Fibroblast of skin of abdomen (primary cell): ENCODE data around the gene STAT3.

Experiments
- DNase-seq: peaks from one replicate; pipeline ENCODE4 v3.0.0-alpha.2; 2013

Gene STAT3

DNA sequence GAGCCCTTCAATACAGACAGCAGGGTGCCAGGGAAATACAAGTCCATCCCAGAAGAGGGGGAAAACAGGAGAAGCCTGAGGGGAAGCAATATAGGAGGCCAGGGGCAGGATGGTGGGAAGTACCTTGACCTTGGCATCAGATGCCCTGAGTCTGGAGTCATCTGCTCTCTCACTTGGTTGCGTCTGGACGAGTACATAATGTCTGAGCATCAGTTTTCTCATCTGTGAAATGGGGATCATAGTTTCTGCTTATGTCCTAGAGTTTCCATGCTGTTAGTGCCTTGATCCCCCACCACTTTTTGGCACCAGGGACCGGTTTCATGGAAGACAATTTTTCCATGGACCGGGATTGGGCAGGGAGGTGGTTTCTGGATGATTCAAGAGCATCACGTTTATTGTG is 97.7 kb downstream of the STAT3 start:
- DNase-seq, result no peak

DNA sequence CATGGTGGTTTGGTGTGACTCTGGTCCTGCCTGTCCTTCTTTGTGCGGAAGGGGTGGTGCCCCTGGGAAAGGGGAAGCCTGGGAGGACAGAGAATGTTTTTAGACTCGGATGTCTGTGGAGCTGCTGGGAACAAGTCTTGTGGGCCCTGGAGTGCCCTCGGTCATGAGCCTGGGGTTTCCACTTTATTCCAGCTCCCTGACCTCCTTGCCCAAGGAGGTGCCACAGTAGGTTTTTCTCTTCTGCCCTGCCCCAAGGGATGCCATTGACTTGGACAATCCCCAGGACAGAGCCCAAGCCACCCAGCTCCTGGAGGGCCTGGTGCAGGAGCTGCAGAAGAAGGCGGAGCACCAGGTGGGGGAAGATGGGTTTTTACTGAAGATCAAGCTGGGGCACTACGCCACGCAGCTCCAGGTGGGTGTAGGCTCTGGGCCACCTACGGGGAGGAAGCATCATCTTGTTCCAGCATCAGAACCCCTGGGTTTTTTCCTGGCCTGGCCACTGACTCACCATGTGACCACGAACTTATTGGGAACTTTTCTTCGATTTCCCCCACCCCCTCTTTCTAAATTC is 98.5 kb downstream of the STAT3 start:
- no peak for DNase-seq

DNA sequence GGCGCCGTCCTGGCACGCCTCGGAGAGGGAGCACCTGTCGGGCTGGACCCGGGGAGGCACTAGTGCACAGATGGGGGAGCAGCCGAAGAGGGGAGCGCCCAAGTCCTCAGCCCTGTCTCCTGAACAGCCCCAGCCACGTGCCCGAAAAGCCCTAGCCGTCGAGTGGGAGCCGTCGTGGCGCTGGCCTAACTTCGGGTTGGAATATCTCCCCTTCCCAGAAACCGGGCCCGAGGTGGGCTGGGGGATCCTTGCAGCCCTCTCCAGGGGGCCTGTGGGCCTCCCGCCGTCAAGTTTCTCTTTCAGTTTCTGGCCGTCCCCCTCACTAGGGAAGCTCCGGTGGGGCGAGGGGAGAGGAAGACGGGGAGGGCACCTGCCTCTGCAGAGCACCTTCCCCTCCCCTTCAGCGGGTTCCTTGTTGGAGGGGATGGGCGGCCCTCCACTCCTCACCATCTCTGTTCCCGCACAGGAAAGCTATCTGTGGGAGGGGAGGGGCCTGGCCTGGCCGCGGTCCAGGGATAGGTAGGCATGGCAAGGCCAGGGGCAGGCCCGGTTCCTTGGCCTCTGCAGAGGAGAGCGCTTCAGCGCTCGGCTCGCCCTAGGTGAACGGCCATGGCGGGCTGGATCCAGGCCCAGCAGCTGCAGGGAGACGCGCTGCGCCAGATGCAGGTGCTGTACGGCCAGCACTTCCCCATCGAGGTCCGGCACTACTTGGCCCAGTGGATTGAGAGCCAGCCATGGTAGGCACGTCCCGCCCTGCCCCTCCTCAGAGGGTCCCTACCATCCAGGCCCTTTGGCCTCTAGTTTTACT is 99.2 kb downstream of the STAT3 start:
- DNase-seq, result no peak

DNA sequence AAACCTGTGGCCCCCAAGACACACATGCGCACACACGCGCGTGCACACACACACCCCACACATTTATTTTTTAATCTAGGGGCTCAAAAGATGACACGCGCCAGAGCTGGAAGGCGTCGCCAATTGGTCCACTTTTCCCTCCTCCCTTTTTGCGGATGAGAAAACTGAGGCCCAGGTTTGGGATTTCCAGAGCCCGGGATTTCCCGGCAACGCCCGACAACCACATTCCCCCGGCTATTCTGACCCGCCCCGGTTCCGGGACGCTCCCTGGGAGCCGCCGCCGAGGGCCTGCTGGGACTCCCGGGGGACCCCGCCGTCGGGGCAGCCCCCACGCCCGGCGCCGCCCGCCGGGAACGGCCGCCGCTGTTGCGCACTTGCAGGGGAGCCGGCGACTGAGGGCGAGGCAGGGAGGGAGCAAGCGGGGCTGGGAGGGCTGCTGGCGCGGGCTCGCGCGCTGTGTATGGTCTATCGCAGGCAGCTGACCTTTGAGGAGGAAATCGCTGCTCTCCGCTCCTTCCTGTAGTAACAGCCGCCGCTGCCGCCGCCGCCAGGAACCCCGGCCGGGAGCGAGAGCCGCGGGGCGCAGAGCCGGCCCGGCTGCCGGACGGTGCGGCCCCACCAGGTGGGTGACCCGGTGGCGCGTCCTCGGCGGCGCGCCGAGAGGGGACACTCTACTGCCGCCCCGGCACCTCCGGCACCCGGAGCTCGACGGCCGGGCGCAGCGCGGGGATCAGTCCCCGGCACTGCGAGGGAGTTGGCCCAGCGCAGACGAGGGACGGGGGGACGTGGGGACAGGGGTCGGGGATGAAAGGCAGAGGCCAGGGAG is 100.1 kb downstream of the STAT3 start, which contains the start of gene STAT5A:
Gene STAT5A (plus strand): TSS at position 522 of the 826 bp plus-strand sequence. CDS start 914 bp downstream, outside the sequence.
- DNase-seq, result peak; percentile 70

DNA sequence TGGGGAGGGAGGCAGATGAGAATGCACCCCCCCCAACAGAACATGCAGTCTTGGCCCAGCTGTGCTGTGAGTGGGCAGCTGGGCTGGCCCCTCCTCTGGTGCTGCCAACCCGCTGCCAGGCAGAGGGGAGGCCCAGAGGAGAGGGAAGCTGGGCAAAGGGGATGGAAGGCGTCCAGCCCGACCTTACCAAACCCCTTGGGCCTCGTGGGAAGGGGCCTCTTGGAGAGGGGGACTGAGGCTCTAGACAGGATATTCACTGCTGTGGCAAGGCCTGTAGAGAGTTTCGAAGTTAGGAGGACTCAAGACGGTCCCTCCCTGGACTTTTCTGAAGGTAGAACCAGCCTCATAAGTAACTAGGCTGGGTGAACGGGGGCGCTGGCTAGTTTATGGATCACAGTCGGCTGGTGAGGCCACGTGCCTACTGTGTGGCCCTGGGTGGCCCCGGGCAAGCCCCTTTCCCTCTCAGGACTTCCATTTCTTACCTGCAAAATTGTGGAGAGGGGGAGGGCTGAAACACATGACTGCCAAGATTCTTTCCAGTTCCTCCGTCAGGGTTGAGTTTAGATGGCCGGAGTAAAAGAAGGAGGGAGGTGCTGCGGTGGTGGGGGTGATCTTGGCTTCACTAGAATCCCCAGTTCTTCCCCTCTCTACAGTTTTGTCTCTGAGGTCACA is 100.8 kb downstream of the STAT3 start:
- DNase-seq, result no peak

DNA sequence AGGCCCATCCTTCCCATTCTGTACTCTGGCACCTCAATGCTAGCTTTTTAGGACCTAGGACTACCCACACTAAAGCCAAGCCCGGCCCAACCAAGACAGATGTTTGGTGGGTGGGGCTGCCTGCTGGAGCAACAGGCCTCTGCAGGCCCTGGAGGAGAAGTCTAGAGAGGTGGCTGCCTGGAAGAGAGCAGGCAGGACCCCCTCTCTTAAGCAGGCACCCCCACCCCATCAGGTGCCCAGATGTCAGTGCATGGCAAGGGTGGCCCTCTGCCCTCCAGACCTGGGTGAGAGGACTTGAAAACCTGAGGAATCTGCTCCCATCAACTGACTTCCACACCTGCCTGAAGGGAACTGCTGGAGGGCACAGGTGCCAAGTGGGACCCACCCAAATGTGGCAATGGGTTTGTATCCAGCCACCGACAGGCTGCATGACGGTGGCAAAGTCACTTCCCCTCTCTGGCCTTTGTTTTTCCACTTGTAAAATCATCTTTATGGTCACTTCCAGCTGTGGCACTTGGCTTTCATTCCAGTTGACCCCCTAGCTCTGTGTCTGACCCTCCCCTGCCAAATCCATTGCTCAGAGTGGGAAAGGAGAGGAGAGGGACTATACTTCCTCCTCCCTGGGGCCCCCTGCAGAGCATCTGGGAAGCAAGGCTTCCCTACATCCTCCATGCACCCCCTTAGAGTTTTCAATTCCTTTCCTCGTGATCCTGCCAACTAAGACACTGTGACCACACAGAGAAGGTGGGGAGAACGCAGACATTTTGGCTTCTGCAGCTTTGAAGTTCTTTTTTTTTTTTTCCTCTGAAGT is 101.6 kb downstream of the STAT3 start:
- no peak for DNase-seq

DNA sequence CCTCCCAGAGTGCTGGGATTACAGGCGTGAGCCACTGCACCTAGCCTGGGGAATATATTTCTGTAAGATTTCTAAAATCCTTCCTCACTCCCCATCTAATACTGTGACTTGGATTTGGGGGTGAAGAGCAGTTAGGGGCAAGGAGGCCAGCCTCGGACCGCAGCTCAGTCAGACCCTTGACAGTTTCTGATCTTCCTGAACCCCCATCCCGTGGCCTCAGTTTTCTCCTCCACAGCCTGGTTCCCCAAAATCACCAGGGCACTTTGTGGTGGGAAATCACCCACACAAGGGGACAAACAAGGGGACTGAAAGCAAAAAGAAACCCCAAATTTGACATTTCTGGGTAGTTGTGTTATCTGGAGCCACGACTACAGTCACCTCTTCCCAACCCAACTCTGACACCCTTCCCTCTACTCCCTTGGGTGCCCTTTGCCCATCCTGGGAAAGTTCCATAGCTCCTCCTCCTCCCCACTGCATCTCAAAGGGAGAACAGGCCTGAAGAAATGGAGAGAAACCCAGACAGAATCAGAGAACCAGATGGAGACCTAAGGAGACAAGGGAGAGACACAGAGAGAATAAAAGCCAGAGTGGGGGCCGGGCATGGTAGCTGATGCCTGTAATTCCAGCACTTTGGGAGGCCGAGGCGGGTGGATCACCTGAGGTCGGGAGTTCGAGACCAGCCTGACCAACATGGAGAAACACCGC is 102.7 kb downstream of the STAT3 start:
- no peak for DNase-seq

DNA sequence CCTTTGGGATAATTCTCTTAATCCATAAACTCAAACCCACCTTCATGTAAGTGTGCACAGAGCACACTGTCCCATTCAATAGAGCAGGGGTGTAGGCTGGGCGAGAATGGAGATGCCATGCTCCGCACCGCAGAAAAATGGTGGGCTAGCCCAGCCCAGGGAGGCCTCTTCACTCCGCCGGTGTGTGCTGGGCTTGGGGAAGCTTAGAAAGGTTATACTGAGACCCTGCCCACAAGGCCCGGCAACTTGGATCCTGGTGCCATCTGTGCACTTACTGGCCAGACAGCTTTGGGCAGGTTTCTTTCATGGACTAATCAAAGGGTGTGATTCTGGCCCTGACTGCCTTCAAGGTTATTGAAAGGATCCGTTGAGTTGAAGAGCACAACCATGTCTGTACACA is 103.7 kb downstream of the STAT3 start:
- no peak for DNase-seq

DNA sequence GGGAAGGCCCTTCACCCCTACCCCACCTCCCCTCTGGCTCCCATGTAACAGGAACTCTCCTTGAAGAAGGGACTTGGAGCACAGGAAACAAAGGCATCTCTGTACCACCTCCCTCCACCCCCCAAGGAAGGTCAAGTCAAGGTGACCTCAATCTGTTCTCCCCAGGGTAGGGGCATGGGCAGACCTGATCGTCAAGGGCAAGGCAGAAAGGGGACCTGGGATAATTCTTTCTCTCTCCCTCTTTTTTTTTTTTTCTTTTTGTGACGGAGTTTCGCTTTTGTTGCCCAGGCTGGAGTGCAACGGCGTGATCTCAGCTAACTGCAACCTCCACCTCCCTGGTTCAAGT is 104.2 kb downstream of the STAT3 start:
- DNase-seq, result no peak

DNA sequence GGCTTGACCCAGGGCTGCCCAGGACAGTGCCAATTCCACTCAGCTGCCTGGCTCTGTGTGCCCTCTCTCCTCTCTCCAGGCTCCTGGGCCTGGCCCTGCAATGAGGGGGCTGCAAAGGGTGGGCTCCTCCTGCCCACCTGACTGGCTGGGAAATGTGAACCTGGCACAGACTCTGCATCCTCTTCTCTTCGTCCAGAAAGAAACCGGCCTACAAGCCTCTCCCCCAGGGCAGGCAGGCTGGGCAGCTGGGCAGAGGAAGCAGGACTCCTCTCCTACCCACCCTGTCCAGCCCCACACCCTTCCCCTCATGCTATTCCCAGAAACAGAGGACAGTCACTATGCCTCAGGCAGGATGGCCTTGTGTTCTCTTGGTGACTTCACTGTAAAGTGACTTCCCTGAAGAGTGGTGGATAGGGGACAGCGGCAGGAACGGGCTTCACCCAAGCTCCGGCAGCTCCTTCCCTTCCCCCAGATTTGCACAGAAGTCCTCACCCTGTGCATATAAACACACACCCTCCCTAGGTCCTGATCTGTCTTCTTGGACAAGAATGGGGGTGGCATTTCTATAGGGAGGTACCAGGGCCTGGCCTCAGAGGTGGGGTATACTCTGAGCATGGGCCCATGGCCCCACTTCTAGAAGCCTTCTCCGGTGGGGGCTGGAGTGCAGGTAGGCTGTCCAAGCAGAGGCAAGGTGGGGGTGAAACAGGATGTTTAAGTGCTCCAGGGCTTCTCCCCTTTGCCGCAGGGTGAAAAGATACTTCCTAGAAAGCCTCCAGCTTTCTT is 104.8 kb downstream of the STAT3 start:
- no peak for DNase-seq

DNA sequence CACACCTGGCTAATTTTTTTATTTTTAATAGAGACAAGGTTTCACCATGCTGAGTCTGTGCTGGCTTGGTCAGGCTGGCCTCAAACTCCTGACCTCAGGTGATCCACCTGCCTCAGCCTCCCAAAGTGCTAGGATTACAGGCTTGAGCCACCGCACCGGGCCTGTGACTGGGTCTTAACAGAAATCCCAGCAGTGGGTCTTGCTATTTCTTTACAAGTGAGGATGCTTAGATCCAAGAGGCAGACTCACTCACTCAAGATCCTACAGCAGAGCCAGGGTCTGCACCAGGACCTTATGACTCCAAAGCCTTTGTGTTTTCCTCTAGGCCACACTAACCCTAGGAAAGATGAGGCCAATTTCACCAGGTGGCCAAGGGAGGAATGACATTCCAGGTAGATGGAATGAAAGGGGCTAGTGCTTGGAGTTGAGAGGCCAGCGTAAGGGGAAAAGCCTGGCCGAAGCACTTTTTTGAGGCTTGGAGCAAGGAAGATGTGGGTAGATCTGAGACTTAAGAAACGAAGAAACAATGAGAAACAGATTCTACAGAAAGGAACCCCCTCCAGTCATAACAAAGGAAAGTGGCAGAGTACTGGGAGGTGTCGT is 105.7 kb downstream of the STAT3 start:
- DNase-seq, result no peak

DNA sequence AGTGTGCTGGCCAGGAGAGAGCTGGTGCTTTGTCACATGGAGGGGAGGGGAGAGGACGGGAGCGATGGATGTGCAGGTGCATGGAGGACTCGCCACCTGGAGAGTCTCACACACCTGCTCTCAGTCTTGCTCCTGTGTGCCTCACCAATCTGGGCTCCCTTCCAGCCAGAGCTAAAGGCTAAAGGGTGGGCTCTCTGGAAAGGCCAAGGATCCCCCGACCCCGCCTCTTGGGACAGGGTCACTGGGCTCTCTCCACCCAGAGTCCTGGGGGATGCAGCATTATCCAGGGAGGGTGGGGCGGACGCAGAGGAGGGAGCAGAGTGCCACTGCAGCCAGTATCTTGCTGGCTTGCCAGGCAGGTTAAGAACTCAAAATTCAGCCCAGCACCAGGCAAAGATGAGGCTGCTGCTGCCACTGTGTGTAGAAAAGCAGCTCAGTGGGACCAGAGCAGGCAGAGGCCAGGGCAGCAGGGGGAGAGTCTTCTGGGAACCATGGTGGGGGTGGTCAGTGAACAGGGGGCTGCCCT is 106.6 kb downstream of the STAT3 start:
- DNase-seq, result no peak

DNA sequence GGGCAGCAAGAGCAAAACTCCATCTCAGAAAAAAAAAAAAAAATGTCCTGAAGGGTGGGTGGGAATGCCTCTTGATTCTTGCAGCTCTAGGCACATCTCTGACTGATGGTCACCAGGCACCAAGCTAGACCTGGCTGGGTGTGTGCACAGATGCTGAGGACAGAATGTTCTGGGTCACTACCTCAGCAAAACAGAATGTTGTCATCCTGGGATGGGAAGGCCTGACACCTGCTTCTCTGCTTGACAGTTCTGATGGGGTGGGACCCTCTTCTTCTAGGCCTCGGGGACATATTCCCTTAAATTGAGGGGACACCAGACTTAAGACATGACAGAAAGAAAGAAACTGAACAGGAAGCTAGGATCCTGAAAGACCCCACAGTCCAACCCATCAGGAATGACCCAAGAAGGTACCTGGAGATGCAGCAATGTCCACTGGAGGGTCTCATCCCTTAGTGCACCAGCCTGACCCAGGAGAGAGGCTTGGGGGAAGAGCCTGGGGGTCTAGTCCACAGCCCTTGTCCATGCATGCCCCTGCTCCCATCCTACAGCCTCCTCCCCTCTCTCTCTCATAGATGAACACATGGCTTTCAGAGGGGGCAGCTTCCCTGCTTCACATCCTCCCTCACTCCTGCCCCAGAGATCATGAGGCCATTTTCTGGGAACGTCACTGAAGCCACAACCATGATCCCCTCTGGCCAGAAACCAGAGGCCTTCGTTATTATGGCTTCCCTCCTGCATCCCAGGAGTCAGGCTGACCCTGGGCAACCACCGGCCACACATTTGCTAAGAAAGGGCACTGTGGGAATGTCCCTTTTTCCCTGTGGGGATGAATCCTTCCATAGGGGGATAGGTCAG is 108.2 kb downstream of the STAT3 start:
- DNase-seq, result no peak

DNA sequence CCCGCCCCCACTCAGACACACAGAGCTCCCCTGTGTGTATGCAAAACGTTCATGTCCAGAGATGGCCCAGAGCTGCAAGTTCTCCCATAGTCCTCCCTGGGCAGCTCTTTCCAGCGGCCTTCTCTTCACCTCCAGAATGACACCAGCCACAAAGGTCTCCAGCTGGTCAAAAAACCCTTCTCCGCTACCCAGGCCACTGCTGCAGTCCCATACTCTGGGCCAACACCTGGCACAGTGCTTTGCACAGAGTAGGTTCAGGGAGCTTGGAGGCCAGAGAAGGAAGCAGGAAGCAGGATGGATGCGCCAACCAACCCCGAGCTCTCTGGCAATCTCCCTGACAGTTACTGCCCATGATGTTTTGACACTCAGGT is 110.9 kb downstream of the STAT3 start:
- DNase-seq, result no peak

DNA sequence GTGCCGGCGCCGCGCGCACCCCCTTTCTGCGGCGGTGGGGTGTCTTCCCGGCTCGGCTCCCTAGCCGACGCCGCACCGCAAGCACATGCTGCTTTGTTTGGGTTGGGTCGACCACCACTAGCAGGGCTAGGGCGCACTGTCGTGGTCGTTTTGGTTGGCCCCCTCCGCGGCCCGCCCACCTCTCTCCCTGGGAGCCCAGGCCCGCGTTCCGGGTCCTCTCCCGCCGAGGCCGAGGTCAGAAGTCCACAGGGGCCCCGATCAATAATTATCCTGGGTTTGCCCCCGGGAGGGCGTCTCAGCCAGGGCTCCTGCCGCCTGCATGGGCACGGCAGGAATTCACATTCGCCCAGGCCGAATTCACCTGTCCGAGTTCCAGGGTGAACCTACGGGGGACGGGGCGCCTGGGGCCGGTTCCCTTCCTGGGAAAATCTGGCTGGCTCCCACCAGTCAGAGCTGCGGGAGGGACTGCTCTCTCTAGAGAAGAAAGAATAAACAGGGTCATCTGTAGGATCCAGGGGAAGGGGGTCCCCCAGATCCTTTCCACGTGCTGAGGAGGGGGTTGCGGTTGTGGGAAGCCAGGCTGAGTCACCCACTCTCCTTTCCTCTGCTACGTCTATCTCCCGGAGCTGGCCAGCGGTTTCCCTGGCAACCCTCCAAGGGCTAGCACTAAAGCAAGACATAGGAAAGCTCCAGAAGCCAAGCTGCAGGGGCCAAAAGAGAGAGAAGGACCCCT is 111.5 kb downstream of the STAT3 start:
- peak; percentile 83 for DNase-seq

DNA sequence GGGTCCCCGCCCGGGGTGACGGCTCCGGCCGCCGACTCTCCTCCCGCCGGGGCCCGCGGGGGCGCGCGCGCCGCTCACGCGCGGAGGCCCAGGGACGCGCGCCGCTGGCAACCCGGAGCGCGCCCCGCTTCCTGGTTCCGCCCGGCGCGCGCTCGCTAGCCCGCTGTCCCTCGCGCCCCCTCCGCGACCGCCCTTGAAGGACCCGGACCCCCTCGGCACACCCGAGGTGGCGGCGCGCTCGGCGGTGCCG is 112.0 kb downstream of the STAT3 start, which contains the start of gene STAT5B:
Gene STAT5B (minus strand): TSS at position 33 of the 250 bp plus-strand sequence. CDS start 44,264 bp downstream, outside the sequence.
- DNase-seq, result peak; percentile 70

DNA sequence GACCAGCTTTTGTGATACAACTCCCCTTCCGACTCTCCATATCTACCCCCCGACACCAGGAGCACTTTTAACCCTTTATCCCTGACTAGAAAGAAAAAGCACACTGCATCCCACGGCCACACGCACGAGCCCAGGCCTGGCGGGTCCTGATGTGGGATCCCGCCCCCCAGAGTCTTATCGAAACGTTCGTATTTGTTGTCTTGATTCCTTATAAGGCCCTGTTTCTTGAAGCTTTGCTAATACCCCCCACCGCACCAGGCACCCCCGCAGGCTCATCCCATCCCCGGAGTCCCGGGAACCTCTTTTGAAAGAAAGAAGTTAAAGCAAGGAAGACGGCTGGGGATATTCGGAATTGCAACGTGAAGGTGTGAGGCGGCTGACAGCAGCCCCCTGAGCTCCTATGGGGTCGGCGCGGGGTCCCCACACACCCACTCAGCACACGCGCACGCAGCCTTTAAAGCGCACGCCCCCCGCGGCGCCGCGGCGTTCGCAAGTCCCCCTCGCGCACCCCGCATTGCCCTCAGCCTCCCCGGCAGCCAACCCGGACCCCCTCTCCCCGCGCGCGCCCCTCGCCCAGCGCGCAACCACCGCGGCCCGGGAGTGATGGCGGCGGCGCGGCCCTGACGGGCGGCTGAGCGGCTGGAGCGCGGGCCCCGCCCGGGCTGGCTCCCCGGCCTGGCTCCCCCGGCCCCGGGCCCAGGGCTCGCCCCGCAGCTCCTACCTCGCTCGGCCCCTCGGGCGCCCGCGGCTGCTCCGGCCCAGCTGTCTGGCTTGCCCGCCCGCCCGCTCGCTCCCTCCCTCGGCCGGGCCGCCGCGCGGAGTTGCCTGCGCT is 112.5 kb downstream of the STAT3 start:
- peak; percentile 60 for DNase-seq
